Activated T-cell treated with anti-CD3 and anti-CD28 coated beads, Interleukin-2, amount 50 U/mL, for 4 hours (primary cell): ENCODE data around the gene STXBP6. TPM values are rescaled to one million over a fixed set of nuclear protein-coding genes. Genes with fewer than 3 reads are reported as not detected.
"Not testable (repeated sequence)": the region's sequence is repeated elsewhere in the genome, so short reads cannot be mapped to it uniquely, and the experiment has no call there.

ENCODE experiments used
- ATAC-seq, 2 donors: fragments of 200-7000 bp; cut with Tn5 transposase; one replicate each; pipeline ENCODE4 v1.10.0; 2021
- DNase-seq: peaks from one replicate; pipeline ENCODE4 v3.0.0-alpha.2; 2020
- H3K27me3 Mint-ChIP-seq: one replicate; pipeline ENCODE4 v1.8.0; 2021; ENCODE audit warnings: low read depth, mixed read lengths
- H3K36me3 Mint-ChIP-seq: one replicate; pipeline ENCODE4 v1.8.0; 2022; ENCODE audit warnings: mixed read lengths; ENCODE audit not compliant: insufficient read depth
- H3K4me1 Mint-ChIP-seq: one replicate; pipeline ENCODE4 v1.8.0; 2021; ENCODE audit warnings: low read depth, mixed read lengths
- H3K4me3 Mint-ChIP-seq: one replicate; pipeline ENCODE4 v1.8.0; 2021; ENCODE audit warnings: mild to moderate bottlenecking, moderate library complexity, mixed read lengths
- H3K9me3 Mint-ChIP-seq: one replicate; pipeline ENCODE4 v1.8.0; 2021; ENCODE audit warnings: mixed read lengths
- total RNA-seq, 3 donors: library from RNA; stranded (reverse); gene quantifications; one replicate each; pipeline ENCODE4 v1.2.1, GENCODE V29; 2021

Gene STXBP6
- total RNA-seq, 3 donors from 2014 or later: 0.18 TPM; not detected in 2

- Mint-ChIP-seq H3K4me1 (no peaks in the 10 kb centered on the region), H3K27me3 (peaks cover 18% of the 10 kb centered on the region), H3K9me3 (no peaks in the 10 kb centered on the region), H3K36me3 (no peaks in the 10 kb centered on the region), H3K4me3 (no peak overlapping the region)
- no peak for ATAC-seq
- no peak for DNase-seq
Observed at GRCh38 chr14:24808412-24808811, 241.5 kb downstream of the STXBP6 start.

- DNase-seq (no peak), ATAC-seq (no peak)
- Mint-ChIP-seq H3K4me1 (no peaks in the 10 kb centered on the region), H3K27me3 (peaks cover 18% of the 10 kb centered on the region), H3K9me3 (no peaks in the 10 kb centered on the region), H3K36me3 (no peaks in the 10 kb centered on the region), H3K4me3 (no peak overlapping the region)
Observed at GRCh38 chr14:24806061-24806678, 243.8 kb downstream of the STXBP6 start.

GRCh38 chr14:24804552-24805212, 245.3 kb downstream of the STXBP6 start:
- Mint-ChIP-seq H3K36me3 (no peaks in the 10 kb centered on the region), H3K4me3 (no peak overlapping the region), H3K27me3 (peaks cover 16% of the 10 kb centered on the region), H3K9me3 (no peaks in the 10 kb centered on the region), H3K4me1 (no peaks in the 10 kb centered on the region)
- ATAC-seq: no peak
- no peak for DNase-seq

DNA sequence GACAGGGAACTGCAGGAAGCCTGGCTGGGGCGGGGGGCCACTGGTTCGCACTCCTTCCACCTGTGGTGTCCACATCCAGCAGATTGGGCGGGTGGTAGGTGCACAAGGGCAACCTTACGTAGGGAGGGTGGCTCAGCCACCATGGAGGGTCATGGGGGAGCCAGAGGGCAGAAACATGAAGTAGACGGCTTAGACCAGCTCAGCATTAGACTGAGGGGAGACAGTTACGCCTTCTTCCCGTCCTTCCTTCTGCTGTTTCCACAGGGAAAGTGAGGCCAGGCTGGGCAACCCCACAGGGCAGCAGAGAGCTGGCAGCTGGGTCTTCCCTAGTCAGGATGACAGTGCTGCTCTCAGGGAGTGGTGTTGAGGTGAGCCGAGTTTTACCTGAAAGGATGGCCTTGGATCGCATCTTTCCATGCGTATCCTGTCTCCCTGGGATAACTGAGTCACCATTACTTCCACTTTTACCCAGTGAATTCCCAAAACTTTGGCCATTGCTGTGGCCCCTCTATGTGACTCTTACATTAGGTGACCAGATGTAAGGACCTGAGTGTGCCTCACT, 245.9 kb downstream of the STXBP6 start:
- DNase-seq (no peak), ATAC-seq (no peak)
- H3K9me3 Mint-ChIP-seq: no peaks in the 10 kb centered on the region
- no peaks in the 10 kb centered on the region for H3K4me1 Mint-ChIP-seq
- no peak overlapping the region for H3K4me3 Mint-ChIP-seq
- H3K27me3 Mint-ChIP-seq: peaks cover 14% of the 10 kb centered on the region
- no peaks in the 10 kb centered on the region for H3K36me3 Mint-ChIP-seq

DNA sequence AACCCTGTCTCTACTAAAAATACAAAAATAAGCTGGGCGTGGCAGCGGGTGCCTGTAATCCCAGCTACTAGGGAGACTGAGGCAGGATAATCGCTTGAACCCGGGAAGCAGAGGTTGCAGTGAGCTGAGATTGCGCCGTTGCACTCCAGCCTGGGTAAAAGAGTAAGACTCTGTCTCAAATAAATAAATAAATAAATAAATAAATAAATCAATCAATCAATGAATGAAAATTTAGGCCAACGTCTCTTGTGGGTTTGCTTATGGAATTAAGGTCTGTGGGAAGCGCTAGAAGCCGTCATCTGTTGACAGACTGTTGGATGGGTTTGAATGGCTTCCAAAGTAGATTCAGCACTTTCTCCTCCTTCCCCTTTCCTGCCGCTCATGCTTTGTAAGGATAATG, 246.5 kb downstream of the STXBP6 start:
- H3K4me1 Mint-ChIP-seq, H3K36me3 Mint-ChIP-seq, H3K9me3 Mint-ChIP-seq, DNase-seq, ATAC-seq, H3K4me3 Mint-ChIP-seq: not testable (repeated sequence)
- peaks cover 11% of the 10 kb centered on the region for H3K27me3 Mint-ChIP-seq

GRCh38 chr14:24802236-24802635, 247.7 kb downstream of the STXBP6 start:
- Mint-ChIP-seq H3K4me3 (no peak overlapping the region), H3K36me3 (no peaks in the 10 kb centered on the region), H3K27me3 (peaks cover 7% of the 10 kb centered on the region), H3K4me1 (no peaks in the 10 kb centered on the region), H3K9me3 (no peaks in the 10 kb centered on the region)
- DNase-seq (no peak), ATAC-seq (no peak)

DNA sequence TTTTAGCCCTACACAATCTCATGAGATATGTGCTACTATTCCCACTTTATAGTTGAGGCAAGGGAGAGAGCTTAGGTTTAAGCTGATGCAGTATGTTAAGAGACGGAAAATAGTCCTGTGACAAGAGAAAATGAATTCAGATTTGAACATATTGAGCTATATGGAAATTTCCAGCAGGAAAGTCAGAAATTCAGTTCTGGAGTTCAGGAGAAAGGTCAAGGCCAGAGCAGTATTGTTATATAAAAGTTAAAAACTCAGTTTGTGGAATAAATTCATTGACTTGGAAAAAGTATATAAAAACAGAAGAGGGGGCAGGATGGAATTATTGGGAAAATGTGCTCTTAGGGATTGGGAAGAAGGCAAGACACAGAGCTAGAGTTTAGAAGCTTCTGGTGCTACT, 248.9 kb downstream of the STXBP6 start:
- no peaks in the 10 kb centered on the region for H3K4me1 Mint-ChIP-seq
- no peak overlapping the region for H3K4me3 Mint-ChIP-seq
- no peak for ATAC-seq

GRCh38 chr14:24798911-24799462, 251.0 kb downstream of the STXBP6 start:
- Mint-ChIP-seq H3K27me3 (peaks cover 11% of the 10 kb centered on the region), H3K4me1 (no peaks in the 10 kb centered on the region), H3K4me3 (no peak overlapping the region), H3K9me3 (no peaks in the 10 kb centered on the region), H3K36me3 (no peaks in the 10 kb centered on the region)
- no peak for DNase-seq
- ATAC-seq: no peak

More for the DNA sequence above, 248.9 kb downstream of the STXBP6 start:
- no peaks in the 10 kb centered on the region for H3K36me3 Mint-ChIP-seq
- H3K27me3 Mint-ChIP-seq: peaks cover 6% of the 10 kb centered on the region
- H3K9me3 Mint-ChIP-seq: no peaks in the 10 kb centered on the region
- no peak for DNase-seq

GRCh38 chr14:24795406-24795805, 254.5 kb downstream of the STXBP6 start:
- no peak for ATAC-seq
- no peak overlapping the region for H3K4me3 Mint-ChIP-seq

DNA sequence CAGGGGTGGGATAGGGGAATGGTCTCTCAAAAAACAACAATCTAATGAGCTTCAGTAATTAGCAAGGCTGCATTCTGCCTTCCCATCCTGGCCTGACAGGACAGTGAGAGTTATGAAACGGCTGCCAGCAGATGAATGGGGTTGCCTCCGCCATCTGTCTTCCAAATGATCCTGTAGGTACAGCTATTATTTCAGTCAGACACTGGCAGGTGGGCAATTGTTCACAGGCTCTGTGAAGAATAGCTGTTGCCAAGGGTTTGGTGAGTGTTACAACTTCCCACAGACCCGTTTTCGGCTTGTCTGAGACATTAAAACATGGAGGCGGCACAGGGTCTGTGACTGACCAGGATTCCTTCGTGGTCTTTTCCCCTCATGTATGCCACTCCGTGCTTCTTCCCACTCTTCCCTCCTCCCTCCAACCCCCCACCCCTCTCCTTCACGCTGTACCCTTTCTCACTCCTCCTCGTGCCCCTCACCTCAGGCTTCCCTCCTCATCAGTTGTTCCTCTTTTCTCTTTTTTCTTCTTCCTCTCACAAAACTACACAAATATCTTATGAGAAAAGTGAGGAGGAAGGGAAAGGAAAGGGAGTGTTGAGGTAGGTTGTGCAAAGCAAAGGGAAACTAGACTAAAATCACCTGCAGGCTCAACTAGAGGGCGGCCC, 255.2 kb downstream of the STXBP6 start:
- DNase-seq: no peak
- Mint-ChIP-seq H3K27me3 (peaks cover 16% of the 10 kb centered on the region), H3K9me3 (no peaks in the 10 kb centered on the region), H3K4me1 (no peaks in the 10 kb centered on the region), H3K4me3 (no peak overlapping the region), H3K36me3 (no peaks in the 10 kb centered on the region)
- ATAC-seq: no peak

More at GRCh38 chr14:24795406-24795805, 254.5 kb downstream of the STXBP6 start:
- Mint-ChIP-seq H3K27me3 (peaks cover 16% of the 10 kb centered on the region), H3K36me3 (no peaks in the 10 kb centered on the region), H3K4me1 (no peaks in the 10 kb centered on the region), H3K9me3 (no peaks in the 10 kb centered on the region)
- no peak for DNase-seq

- DNase-seq: no peak
- no peaks in the 10 kb centered on the region for H3K4me1 Mint-ChIP-seq
- no peak overlapping the region for H3K4me3 Mint-ChIP-seq
- H3K9me3 Mint-ChIP-seq: no peaks in the 10 kb centered on the region
- no peaks in the 10 kb centered on the region for H3K36me3 Mint-ChIP-seq
- peaks cover 14% of the 10 kb centered on the region for H3K27me3 Mint-ChIP-seq
- no peak for ATAC-seq
Observed at GRCh38 chr14:24790196-24790595, 259.8 kb downstream of the STXBP6 start.

- H3K4me3 Mint-ChIP-seq: no peak overlapping the region
- H3K36me3 Mint-ChIP-seq: no peaks in the 10 kb centered on the region
- peaks cover 12% of the 10 kb centered on the region for H3K27me3 Mint-ChIP-seq
- no peak for ATAC-seq
- no peaks in the 10 kb centered on the region for H3K9me3 Mint-ChIP-seq
- no peak for DNase-seq
- no peaks in the 10 kb centered on the region for H3K4me1 Mint-ChIP-seq
Observed at GRCh38 chr14:24789378-24789884, 260.5 kb downstream of the STXBP6 start.

DNA sequence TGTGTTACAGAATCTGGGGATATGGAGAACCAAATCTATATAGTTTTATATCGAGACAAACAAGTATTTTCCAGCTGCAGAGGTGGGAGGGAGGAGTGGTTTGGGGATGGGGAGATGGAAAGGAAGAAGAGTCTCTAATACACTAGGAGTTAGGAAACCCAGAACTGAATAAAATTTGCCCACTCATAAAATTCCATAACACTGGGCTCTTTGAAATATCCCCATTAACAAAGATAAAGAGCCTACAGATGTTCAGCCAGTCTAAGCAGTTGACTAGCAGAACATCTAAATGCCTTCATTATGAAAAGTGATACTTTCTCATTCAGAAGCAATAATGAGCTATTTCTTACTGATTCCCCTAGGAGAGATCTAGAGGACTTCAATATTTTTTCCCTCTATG, 264.2 kb downstream of the STXBP6 start:
- H3K9me3 Mint-ChIP-seq: no peaks in the 10 kb centered on the region
- no peaks in the 10 kb centered on the region for H3K4me1 Mint-ChIP-seq
- no peaks in the 10 kb centered on the region for H3K36me3 Mint-ChIP-seq
- DNase-seq (no peak), ATAC-seq (no peak)
- H3K27me3 Mint-ChIP-seq: peaks cover 3% of the 10 kb centered on the region
- no peak overlapping the region for H3K4me3 Mint-ChIP-seq

DNA sequence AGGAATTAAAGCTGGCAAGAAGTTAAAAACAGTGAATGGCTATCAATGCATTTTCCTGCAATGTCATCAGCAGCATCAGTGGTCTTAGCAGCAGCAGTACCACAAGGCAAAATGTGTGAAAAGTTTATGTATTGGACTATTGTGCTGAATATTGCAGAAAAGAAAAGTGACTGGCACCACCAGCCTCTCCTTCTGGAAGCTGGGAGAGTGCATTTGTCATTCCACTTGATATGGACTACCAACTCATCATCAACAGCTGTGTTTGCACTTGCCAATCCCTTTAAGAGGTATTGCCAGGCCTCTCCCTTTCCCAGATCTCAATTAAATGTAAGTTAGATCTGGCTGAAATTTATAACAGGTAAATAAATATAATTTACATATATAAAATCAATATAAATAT, 265.0 kb downstream of the STXBP6 start:
- Mint-ChIP-seq H3K27me3 (peaks cover 5% of the 10 kb centered on the region), H3K4me3 (no peak overlapping the region), H3K4me1 (no peaks in the 10 kb centered on the region), H3K36me3 (no peaks in the 10 kb centered on the region), H3K9me3 (no peaks in the 10 kb centered on the region)
- no peak for DNase-seq
- no peak for ATAC-seq
